ENCODE results near the gene GLB1L.
"Not testable (repeated sequence)": the region's sequence is repeated elsewhere in the genome, so short reads cannot be mapped to it uniquely, and the experiment has no call there.

Gene GLB1L

DNA sequence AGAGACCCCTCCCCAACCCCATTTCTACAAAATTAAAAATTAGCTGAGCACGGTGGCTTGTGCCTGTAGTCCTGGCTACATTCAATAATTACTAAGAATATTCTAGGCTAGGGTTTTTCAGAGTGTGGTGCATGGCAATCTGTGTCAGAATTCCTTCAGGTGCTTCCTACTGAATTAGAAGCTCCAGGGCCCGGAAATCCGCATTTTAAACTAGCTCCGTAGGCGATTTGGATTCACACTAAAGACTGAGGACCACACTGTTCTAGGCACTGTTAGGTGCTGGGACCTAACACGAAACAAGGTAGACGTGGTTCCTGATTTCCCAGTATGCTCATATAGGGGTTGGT lies 39.3 kb downstream of the GLB1L start:
- DNase-seq, result no peak

DNA sequence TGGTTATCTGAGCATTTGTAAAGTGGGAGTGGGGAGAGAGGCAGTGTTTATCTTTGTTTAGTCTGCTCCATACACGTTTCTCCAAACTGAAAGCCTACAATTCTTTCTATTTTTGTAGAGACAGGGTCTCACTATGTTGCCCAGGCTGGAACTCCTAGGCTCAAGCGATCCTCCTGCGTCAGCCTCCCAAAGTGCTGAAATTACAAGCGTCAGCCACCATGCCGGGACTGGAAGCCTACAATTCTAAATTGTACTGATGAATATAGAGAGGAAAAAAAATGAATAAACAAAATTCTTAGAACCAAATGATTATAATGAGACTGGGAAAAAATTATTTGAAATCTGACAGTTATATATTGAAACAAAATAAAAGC lies 40.1 kb downstream of the GLB1L start:
- no peak for DNase-seq

DNA sequence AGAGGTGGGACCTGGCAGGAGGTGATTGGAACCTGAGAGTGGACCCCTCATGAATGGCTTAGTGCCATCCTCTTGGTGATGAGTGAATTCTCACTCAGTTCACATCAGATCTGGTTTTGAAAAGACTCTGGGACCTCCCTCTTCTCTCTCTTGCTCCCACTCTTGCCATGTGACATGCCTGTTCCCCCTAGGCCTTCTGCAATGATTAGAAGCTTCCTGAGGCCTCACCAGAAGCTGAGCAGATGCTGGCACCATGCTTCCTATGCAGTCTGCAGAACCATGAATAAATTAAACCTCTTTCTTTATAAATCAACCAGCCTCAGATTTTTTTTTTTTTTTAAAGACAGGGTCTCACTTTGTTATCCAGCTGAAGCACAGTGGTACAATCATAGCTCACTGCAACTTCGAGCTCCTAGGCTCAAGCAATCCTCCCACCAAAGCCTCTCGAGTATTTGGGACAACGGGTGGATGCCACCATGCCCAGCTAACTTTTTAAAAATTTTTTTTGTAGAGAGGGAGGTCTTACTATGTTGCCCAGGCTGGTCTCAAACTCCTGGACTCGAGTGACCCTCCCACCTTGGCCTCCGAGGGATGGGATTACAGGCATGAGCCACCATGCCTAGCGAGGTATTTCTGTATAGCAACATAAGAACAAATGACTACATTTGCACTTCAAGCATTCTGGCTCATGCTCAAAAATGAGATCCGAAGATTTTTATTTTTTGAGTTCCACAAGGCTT lies 40.6 kb downstream of the GLB1L start:
- no peak for DNase-seq

DNA sequence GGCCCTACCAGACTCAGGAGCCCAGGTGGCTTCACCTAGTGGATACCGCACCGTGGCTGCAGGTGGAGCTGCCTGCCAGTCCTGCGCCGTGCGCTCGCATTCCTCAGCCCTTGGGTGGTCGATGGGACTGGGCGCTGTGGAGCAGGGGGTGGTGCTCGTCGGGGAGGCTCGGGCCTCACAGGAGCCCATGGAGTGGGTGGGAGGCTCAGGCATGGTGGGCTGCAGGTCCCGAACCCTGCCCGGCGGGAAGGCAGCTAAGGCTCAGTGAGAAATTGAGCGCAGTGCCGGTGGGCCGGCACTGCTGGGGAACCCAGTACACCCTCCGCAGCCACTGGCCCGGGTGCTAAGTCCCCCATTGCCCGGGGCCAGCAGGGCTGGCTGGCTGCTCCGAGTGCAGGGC lies 43.9 kb downstream of the GLB1L start:
- not testable (repeated sequence) for DNase-seq

DNA sequence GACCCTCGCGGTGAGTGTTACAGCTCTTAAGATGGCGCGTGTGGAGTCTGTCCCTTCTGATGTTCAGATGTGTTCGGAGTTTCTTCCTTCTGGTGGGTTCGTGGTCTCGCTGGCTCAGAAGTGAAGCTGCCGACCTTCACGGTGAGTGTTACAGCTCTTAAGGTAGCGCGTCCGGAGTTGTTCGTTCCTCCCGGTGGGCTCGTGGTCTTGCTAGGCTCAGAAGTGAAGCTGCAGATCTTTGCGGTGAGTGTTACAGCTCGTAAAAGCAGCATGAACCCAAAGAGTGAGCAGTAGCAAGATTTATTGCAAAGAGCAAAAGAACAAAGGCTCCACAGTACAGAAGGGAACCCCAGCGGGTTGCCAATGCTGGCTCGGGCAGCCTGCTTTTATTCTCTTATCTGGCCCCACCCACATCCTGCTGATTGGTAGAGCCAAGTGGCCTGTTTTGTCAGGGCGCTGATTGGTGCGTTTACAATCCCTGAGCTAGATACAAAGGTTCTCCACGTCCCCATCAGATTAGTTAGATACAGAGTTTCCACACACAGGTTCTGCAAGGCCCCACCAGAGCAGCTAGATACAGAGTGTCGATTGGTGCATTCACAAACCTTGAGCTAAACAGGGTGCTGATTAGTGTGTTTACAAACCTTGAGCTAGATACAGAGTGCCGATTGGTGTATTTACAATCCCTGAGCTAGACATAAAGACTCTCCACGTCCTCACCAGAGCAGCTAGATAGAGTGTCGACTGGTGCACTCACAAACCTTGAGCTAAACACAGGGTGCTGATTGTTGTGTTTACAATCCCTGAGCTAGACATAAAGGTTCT lies 44.5 kb downstream of the GLB1L start:
- DNase-seq, result not testable (repeated sequence)

DNA sequence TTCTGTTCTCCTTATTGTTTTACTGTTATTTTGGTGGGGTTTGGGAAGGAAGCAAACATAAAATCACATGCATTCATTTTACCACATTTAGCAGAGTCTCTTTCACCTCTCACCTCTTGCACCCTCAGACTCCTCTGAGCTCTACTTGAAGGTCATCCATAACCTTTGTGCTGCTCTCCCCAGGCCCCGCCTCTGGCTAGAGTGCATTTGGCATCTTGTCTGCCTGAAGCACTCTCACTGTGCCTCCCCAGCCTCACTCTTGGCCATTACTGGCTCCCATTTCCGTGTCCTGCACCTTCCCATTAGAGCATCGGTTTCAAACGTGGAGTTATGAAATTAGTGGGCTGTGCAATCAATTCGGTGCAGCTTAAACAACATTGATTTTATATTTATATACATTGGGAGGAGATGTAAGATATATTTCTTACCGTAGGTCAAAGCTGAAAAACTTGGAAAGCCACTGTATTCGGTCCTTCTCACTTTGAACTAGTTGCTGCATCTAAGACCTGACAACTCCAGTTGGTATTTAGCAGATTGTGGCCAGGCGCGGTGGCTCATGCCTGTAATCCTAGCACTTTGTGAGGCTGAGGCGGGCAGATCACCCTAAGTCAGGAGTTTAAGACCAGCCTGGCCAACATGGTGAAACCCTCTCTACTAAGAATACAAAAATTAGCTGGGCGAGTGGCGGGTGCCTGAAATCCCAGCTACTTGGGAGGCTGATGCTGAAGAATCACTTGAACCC lies 45.6 kb downstream of the GLB1L start:
- DNase-seq, result no peak

DNA sequence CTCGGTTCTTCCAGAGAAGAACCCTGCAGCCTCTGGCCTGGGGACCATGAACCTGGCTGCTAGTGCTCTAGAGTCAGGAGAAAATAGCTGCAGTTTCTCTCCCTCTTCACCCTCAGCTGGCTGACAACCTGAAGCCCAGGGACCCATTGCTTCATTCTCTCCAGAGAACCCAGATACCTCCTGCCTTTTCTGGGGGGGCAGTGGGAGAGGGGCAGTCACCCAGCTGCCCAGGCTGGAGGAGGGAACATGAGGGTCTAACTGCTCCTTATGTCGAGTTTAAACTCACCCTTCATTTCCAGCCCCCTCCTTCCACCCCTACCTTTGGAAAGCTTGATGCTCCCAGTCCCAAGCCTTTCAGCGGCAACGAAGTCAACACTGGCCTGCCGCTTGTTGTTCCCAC lies 46.3 kb downstream of the GLB1L start:
- DNase-seq, result no peak

DNA sequence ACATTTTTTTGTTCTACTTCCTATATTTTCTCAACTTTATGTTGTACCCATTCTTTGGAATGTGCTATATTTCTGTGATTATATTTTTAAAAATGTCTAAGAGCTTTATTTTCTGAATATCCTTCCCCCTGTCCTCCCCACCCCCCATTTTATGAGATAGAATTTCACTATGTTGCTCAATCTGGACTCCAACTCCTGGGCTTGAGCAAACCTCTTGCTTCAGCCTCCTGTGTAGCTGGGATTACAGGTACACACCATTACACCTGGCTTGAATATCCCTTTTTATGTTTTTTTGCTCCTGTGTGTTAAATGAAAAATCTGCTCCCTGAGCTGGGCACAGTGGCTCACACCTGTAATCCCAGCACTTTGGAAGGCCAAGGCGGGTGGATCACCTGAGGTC lies 47.9 kb downstream of the GLB1L start:
- no peak for DNase-seq

DNA sequence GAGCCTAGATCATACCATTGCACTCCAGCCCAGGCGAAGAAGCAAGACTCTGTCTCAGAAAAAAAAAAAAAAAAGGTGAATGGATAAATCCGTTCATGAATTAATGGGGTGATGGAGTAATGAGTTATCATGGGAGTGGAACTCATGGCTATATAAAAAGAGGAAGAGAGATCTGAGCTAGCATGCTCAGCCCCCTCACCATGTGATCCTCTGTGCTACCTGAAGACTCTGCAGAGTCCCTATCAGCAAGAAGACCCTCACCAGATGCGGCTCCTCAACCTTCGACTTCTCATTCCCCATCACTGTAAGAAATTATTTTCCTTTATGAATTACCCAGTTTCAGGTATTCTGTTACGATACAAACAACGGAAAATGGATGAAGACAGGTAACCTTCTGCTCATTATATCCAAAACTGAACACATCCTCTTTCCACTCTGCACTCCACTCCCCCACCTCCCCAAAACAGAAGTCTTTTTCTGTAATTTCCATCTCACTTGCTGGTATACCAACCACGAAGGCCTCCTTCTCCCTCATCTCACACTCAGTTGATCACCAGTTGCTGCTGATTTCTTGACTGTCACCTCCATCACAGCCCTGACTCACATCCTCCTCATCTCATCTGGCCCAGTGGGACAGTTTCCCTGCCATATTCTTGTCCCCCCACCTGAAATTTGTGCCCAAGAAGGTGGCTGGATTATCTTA lies 58.3 kb downstream of the GLB1L start:
- no peak for DNase-seq

Data from activated naive CD4-positive, alpha-beta T cell (primary cell).